SU-DHL-6 (cell line): ENCODE results near the gene STK40.

ENCODE experiments used
- H2AFZ ChIP-seq: fragments of 200-600 bp; sonication (generic); 2 replicates; pipeline ENCODE4 v1.6.1; 2014; ENCODE audit warnings: low read depth, mild to moderate bottlenecking, moderate library complexity, mixed read lengths, antibody characterized with exemption, low read length; ENCODE audit not compliant: severe bottlenecking
- H3F3A ChIP-seq: fragments of 200-600 bp; shearing (Covaris generic); 2 replicates; pipeline ENCODE4 v1.6.0; 2016; ENCODE audit warnings: antibody characterized with exemption, mild to moderate bottlenecking; ENCODE audit not compliant: insufficient read depth
- H3K27ac ChIP-seq: fragments of 200-600 bp; sonication (generic); 2 replicates; pipeline ENCODE4 v1.5.1; 2016; ENCODE audit warnings: low read depth, mild to moderate bottlenecking, low read length, moderate library complexity, mixed read lengths
- H3K27me3 ChIP-seq: fragments of 200-600 bp; sonication (generic), shearing (Covaris generic); 2 replicates; pipeline ENCODE4 v1.6.0; 2014; ENCODE audit warnings: mild to moderate bottlenecking, low read length
- H3K36me3 ChIP-seq: fragments of 200-600 bp; sonication (generic); 2 replicates; pipeline ENCODE4 v1.6.1; 2014; ENCODE audit warnings: mild to moderate bottlenecking, low read length, mixed read lengths
- H3K4me2 ChIP-seq: fragments of 300-600, 200-600 bp; shearing (Covaris generic), sonication (generic); 2 replicates; pipeline ENCODE4 v1.6.0; 2014; ENCODE audit warnings: low read length, low read depth, mild to moderate bottlenecking; ENCODE audit not compliant: poor library complexity, severe bottlenecking
- H3K4me3 ChIP-seq: fragments of 200-600 bp; sonication (generic); 2 replicates; pipeline ENCODE4 v1.5.1; 2014; ENCODE audit warnings: antibody characterized with exemption, low read length, mild to moderate bottlenecking, mixed read lengths; ENCODE audit not compliant: insufficient read depth, poor library complexity, severe bottlenecking
- H3K79me2 ChIP-seq: fragments of 200-600 bp; sonication (generic); 2 replicates; pipeline ENCODE4 v1.6.1; 2014; ENCODE audit warnings: mild to moderate bottlenecking, low read length, moderate library complexity; ENCODE audit not compliant: insufficient read depth
- H3K9ac ChIP-seq: fragments of 200-600 bp; sonication (generic); 2 replicates; pipeline ENCODE4 v1.7.0; 2014; ENCODE audit warnings: mild to moderate bottlenecking, low read length
- H3K9me2 ChIP-seq: fragments of 200-600 bp; sonication (generic); replicated peaks from 2 replicates; pipeline ENCODE4 v1.6.1; 2014; ENCODE audit warnings: low read length; ENCODE audit not compliant: insufficient read depth
- H3K9me3 ChIP-seq: fragments of 200-600 bp; sonication (generic); 2 replicates; pipeline ENCODE4 v1.6.1; 2014; ENCODE audit warnings: low read length, mixed read lengths; ENCODE audit not compliant: insufficient read depth
- H4K20me1 ChIP-seq: fragments of 200-600 bp; sonication (generic); 2 replicates; pipeline ENCODE4 v1.6.1; 2014; ENCODE audit warnings: low read depth, mild to moderate bottlenecking, antibody characterized with exemption, low read length, moderate library complexity, mixed read lengths
- CTCF ChIP-seq: fragments of 200-600 bp; sonication (generic); IDR thresholded peaks from one replicate; pipeline ENCODE4 v1.5.1; 2017; ENCODE audit warnings: antibody characterized with exemption, mild to moderate bottlenecking, low read length, moderate library complexity; ENCODE audit not compliant: insufficient read depth, poor library complexity, severe bottlenecking
- EZH2phosphoT487 ChIP-seq: fragments of 200-600 bp; sonication (generic), shearing (Covaris generic); conservative IDR thresholded peaks from 2 replicates; pipeline ENCODE4 v1.6.1; 2018; ENCODE audit warnings: mild to moderate bottlenecking, antibody characterized with exemption, low read length, moderate library complexity, mixed read lengths

STK40 gene

GRCh38 chr1:36382231-36382630 is 3.5 kb downstream of the STK40 start:
- Histone ChIP-seq H3K27me3 (no peaks in the 10 kb centered on the region), H4K20me1 (peaks cover 3% of the 10 kb centered on the region; the same call in 1 of the 2 replicates)

DNA sequence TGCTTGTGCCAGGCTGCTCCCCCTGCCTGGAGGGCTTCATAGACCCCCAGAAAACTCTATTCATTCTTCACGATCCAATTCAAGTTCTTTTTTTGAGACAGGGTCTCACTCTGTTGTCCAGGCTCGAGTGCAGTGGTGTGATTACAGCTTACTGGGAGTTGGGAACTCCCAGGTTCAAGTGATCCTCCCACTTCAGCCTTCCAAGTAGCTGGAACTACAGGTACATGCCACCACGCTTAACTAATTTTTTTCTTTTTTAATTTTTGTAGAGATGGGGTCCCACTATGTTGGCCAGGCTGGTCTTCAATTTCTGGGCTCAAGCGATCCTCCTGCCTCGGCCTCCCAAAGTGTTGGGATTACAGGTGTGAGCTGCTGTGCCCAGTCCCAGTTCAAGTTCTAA is 4.3 kb downstream of the STK40 start:
- H3K4me3 ChIP-seq = no peak overlapping the region
- no peaks in the 10 kb centered on the region for H3K9me3 ChIP-seq
- H3K27me3 ChIP-seq = no peaks in the 10 kb centered on the region
- H4K20me1 ChIP-seq = peaks cover 3% of the 10 kb centered on the region; the same call in 1 of the 2 replicates
- H3K9me2 ChIP-seq = no peaks in the 10 kb centered on the region
- no peaks in the 10 kb centered on the region for H3K36me3 ChIP-seq
- no peak overlapping the region for H3K27ac ChIP-seq
- no peak for TF ChIP-seq EZH2phosphoT487
- H3K79me2 ChIP-seq = peaks cover 75% of the 10 kb centered on the region
- H2AFZ ChIP-seq = no peak overlapping the region
- H3F3A ChIP-seq = peaks cover 8% of the 10 kb centered on the region
- H3K9ac ChIP-seq = no peak overlapping the region
- no peak overlapping the region for H3K4me2 ChIP-seq

More at GRCh38 chr1:36382231-36382630, 3.5 kb downstream of the STK40 start:
- no peaks in the 10 kb centered on the region for H3K9me3 ChIP-seq
- TF ChIP-seq EZH2phosphoT487 = no peak
- no peak for TF ChIP-seq CTCF
- no peak overlapping the region for H3K4me2 ChIP-seq
- H3K27ac ChIP-seq = no peak overlapping the region
- H3K4me3 ChIP-seq = no peak overlapping the region
- H3F3A ChIP-seq = peaks cover 16% of the 10 kb centered on the region
- no peaks in the 10 kb centered on the region for H3K9me2 ChIP-seq
- peaks cover 75% of the 10 kb centered on the region for H3K79me2 ChIP-seq
- H2AFZ ChIP-seq = no peak overlapping the region
- no peaks in the 10 kb centered on the region for H3K36me3 ChIP-seq
- H3K9ac ChIP-seq = no peak overlapping the region

DNA sequence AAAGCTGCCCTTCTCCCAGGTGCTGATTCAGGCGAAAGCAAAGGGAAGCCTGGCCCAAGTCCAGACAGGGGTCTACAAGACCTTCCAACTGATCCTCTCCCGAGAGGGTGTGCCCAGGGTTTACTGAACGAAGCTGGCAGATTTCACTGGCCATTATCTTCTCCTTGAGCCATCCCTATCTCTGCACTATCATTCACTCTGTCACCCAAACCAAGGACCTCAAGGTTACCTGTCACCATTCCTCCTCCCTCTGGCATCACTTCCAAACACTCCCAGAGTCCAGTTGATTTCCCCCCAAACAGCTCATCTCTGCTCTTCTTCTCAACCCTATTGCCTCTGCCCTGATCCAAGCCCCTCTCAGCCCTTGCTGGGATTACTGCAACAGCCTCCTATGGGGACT is 4.9 kb downstream of the STK40 start:
- Histone ChIP-seq H3F3A (0 out of 2 replicates have a peak, but pooled peaks cover 3% of the 10 kb centered on the region), H3K4me2 (no peak overlapping the region), H3K9me3 (no peaks in the 10 kb centered on the region), H3K36me3 (no peaks in the 10 kb centered on the region), H3K4me3 (no peak overlapping the region), H3K27me3 (no peaks in the 10 kb centered on the region), H3K27ac (no peak overlapping the region), H3K9ac (no peak overlapping the region), H3K79me2 (peaks cover 80% of the 10 kb centered on the region), H2AFZ (no peak overlapping the region), H3K9me2 (no peaks in the 10 kb centered on the region), H4K20me1 (peaks cover 3% of the 10 kb centered on the region; the same call in 1 of the 2 replicates)
- TF ChIP-seq EZH2phosphoT487 (no peak), CTCF (no peak)

- Histone ChIP-seq H3K27ac (no peak overlapping the region), H3K4me2 (no peak overlapping the region), H4K20me1 (peaks cover 3% of the 10 kb centered on the region; the same call in 1 of the 2 replicates), H3K79me2 (peaks cover 83% of the 10 kb centered on the region), H3K36me3 (no peaks in the 10 kb centered on the region), H3K9me2 (no peaks in the 10 kb centered on the region), H3K27me3 (no peaks in the 10 kb centered on the region), H3K9ac (no peak overlapping the region), H2AFZ (no peak overlapping the region), H3F3A (0 out of 2 replicates have a peak, but pooled peaks cover 3% of the 10 kb centered on the region), H3K4me3 (no peak overlapping the region), H3K9me3 (no peaks in the 10 kb centered on the region)
- no peak for TF ChIP-seq CTCF
- no peak for TF ChIP-seq EZH2phosphoT487
Observed at GRCh38 chr1:36380143-36380619, 5.5 kb downstream of the STK40 start.
